Esophagus muscularis mucosa (tissue), 4 donors: ENCODE measurements around the gene NSRP1. TPM values are rescaled to one million over a fixed set of nuclear protein-coding genes. Genes with fewer than 3 reads are reported as not detected.

Experiments used
- DNase-seq: peaks from one replicate; pipeline ENCODE4 v3.0.0-alpha.2; 2017; ENCODE audit errors: extremely low spot score
- H3K27ac ChIP-seq, 4 donors: fragments of 200-600 bp; sonication (generic); replicated peaks in 1 of 4; 1 replicate in 3 of 4; 2 replicates in 1 of 4; pipeline ENCODE4 v1.5.1; 2016 to 2019; ENCODE audit warnings: mild to moderate bottlenecking in 1 of 4
- H3K27me3 ChIP-seq, 4 donors: fragments of 200-600 bp; sonication (generic); one replicate each; pipeline versions ENCODE4 v1.5.1 to v1.6.0; 2016 to 2019
- H3K36me3 ChIP-seq, 4 donors: fragments of 200-600 bp; sonication (generic); one replicate each; pipeline ENCODE4 v1.5.1; 2016 to 2019
- H3K4me1 ChIP-seq, 4 donors: fragments of 200-600 bp; sonication (generic); one replicate each; pipeline ENCODE4 v1.5.1; 2016 to 2019
- H3K4me3 ChIP-seq, 4 donors: fragments of 200-600 bp; sonication (generic); 1 replicate in 2 of 4; 2 replicates in 2 of 4; pipeline ENCODE4 v1.5.1; 2016 to 2019; ENCODE audit warnings: mild to moderate bottlenecking in 4 of 4, moderate library complexity in 1 of 4
- H3K9me3 ChIP-seq, 4 donors: fragments of 200-600 bp; sonication (generic); 1 replicate in 3 of 4; 2 replicates in 1 of 4; pipeline ENCODE4 v1.5.1; 2016 to 2019
- EP300 ChIP-seq: sonication (generic); formaldehyde crosslinking; IDR thresholded peaks from one replicate; pipeline ENCODE4 v1.6.1; 2017; ENCODE audit warnings: antibody characterized with exemption
- POLR2A ChIP-seq: fragments of 450-650 bp; IDR thresholded peaks from one replicate; pipeline ENCODE4 v1.6.1; 2017; ENCODE audit warnings: antibody characterized with exemption, moderate library complexity, mild to moderate bottlenecking, low read depth
- POLR2AphosphoS5 ChIP-seq, 2 donors: sonication (generic); formaldehyde crosslinking; IDR thresholded peaks; one replicate each; pipeline ENCODE4 v1.6.1; 2017; ENCODE audit warnings: antibody characterized with exemption in 2 of 2
- WGBS: methylation state at CpG from one replicate; pipeline ENCODE4 v1.1.5; 2018; 5-methylcytosine and 5-hydroxymethylcytosine counted together
- intact Hi-C: fragments of 100-400 bp; cut with DNase I; formaldehyde crosslinking; loops from one replicate; pipeline ENCODE4 v1.15.1; 2023
- total RNA-seq, 4 donors: library from RNA; depleted of rRNA; stranded (reverse); fragments of >200 nt; gene quantifications; one replicate each; pipeline versions ENCODE4 v1.1.0 to v1.2.1, GENCODE V29; 2016
- TF ChIP-seq, protein P1 (sequence below), 3 experiments: fragments of 200-600 bp in 2 of 3; fragments of 450-650 bp in 1 of 3; sonication (generic) in 2 of 3; IDR thresholded peaks; one replicate each; pipeline ENCODE4 v1.5.1; 2017 to 2019; ENCODE audit warnings: antibody characterized with exemption in 3 of 3, mild to moderate bottlenecking in 2 of 3, moderate library complexity in 1 of 3

The NSRP1 gene
- total RNA-seq, 4 donors from 2014 or later: 20.0 to 38.6 (median 30.3) TPM

DNA sequence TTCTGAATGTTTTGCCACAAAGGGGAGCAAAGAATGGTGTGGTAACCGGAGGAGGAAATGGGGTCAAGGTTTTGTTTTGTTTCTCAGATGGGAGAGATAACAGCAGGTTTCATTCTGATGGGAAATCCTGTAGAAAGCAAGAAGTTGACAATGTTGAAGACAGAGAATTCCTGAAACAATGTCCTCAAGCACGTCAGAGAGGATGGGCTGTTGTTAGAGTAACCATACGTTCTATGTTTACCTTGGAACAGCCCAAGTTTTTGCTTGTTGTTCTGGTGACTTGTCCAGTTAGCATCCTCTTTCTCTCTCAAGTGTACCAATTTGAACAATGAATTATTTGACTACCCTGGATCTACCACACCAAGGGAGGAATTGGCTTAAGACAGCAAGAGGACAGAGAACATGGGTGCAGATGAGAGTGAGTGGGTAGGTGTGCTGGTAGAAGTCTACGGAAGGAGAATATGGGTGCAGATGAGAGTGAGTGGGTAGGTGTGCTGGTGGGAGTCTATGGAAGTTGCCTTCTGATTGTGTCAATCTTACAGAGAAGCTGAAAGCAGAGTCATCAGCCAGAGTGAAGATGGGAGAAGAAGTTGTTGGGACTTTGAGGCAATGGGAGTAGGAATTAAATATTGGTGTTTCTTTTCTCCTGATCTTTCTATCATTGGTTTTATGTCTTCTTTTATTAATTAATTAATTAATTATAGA, 14.8 kb upstream of the NSRP1 start:
- 59% methylated on average over 4 of the region's 4 CpGs for WGBS
- peaks cover 4 to 9% (median 6%) of the 10 kb centered on the region in 4 donors for H3K4me1 ChIP-seq
- no peaks in the 10 kb centered on the region for H3K36me3 ChIP-seq
- TF ChIP-seq, protein P1, sequence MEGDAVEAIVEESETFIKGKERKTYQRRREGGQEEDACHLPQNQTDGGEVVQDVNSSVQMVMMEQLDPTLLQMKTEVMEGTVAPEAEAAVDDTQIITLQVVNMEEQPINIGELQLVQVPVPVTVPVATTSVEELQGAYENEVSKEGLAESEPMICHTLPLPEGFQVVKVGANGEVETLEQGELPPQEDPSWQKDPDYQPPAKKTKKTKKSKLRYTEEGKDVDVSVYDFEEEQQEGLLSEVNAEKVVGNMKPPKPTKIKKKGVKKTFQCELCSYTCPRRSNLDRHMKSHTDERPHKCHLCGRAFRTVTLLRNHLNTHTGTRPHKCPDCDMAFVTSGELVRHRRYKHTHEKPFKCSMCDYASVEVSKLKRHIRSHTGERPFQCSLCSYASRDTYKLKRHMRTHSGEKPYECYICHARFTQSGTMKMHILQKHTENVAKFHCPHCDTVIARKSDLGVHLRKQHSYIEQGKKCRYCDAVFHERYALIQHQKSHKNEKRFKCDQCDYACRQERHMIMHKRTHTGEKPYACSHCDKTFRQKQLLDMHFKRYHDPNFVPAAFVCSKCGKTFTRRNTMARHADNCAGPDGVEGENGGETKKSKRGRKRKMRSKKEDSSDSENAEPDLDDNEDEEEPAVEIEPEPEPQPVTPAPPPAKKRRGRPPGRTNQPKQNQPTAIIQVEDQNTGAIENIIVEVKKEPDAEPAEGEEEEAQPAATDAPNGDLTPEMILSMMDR (IDR thresholded peaks at IDR 0.05): no peak
- TF ChIP-seq POLR2A (no peak), EP300 (no peak), POLR2AphosphoS5 (IDR thresholded peaks at IDR 0.05) (no peak)
- no peaks in the 10 kb centered on the region for H3K27me3 ChIP-seq
- no peak for DNase-seq
- no peaks in the 10 kb centered on the region for H3K9me3 ChIP-seq
- no peak overlapping the region for H3K27ac ChIP-seq
- intact Hi-C loops: loop anchor here (5.0 kb wide), 1 partner anchor 135 kb away; the partner anchor contains the start of gene SLC6A4
- no peak overlapping the region for H3K4me3 ChIP-seq

DNA sequence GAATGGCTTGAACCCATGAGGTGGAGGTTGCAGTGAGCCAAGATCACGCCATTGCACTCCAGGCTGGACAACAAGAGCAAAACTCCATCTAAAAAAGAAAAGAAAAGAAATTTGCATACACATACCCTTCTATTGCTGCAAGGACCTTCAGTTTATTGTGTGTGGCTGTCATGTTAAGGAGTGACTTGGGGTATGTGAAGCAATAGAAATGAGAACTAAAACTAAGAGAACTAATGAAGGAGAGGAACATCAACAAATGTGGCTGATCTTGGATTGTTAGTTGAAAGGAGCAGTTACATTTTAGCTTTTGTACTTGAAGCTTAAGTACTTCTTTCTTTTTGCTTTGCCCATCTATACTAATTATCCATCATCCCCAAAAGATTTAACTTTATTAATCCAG, 12.7 kb upstream of the NSRP1 start:
- TF ChIP-seq EP300 (no peak), POLR2AphosphoS5 (IDR thresholded peaks at IDR 0.05) (no peak), POLR2A (no peak)
- TF ChIP-seq, protein P1 (IDR thresholded peaks at IDR 0.05): no peak
- H3K36me3 ChIP-seq: no peaks in the 10 kb centered on the region
- H3K9me3 ChIP-seq: no peaks in the 10 kb centered on the region
- intact Hi-C loops: loop anchor here (5.0 kb wide), 1 partner anchor 133 kb away; the partner anchor contains the start of gene SLC6A4
- 82% methylated on average over 1 of the region's 1 CpG for WGBS
- DNase-seq: no peak
- H3K4me1 ChIP-seq: peaks cover 4 to 9% (median 6%) of the 10 kb centered on the region in 4 donors
- no peaks in the 10 kb centered on the region for H3K27me3 ChIP-seq
- H3K4me3 ChIP-seq: no peak overlapping the region
- H3K27ac ChIP-seq: no peak overlapping the region

DNA sequence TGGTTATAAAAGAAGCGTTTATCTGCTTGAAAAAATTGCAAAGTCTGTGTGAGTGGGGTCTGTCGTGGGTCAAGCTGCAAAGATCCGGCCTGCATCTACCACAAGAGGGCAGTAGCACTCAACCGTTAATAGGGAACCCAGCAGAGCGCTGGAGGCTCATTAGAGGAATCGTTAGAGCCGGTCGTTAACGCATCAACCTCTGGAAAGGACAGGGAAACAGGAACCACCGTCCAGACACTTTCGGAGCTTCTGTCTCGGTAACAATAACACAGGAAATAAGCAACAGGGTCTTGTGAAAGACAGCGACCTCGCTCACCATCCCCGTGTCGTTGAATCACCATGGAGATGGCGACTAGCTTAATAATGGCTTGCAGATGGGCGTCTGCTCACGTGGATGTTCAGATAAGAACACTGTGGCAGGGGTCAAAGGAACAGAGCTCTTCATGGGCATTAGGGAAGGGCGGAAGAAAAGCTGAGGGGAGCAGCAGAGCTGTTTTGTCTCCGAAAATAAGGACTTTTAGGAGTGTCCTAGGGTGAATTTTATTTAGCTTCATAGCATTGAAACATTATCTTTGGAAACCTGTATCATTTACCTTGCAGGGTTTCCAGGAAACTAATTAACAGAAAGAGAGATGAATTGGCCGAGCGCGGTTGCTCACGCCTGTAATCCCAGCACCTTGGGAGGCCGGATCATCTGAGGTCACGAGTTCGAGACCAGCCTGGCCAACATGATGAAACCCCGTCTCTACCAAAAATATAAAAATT, 11.9 kb upstream of the NSRP1 start:
- WGBS: 25% methylated on average over 29 of the region's 29 CpGs
- DNase-seq: peak; percentile 93
- H3K36me3 ChIP-seq: no peaks in the 10 kb centered on the region
- H3K4me3 ChIP-seq: peak overlapping the region; percentile 40 to 51 (median 42)
- H3K9me3 ChIP-seq: no peaks in the 10 kb centered on the region
- TF ChIP-seq POLR2AphosphoS5 (IDR thresholded peaks at IDR 0.05) (peak in 1 of 2 donors; percentile 46), EP300 (no peak), POLR2A (no peak)
- TF ChIP-seq, protein P1 (IDR thresholded peaks at IDR 0.05): peak; percentile 84 to 90 (median 86)
- intact Hi-C loops: loop anchor here (5.0 kb wide), 1 partner anchor 133 kb away; the partner anchor contains the start of gene SLC6A4
- peaks cover 4 to 9% (median 6%) of the 10 kb centered on the region in 4 donors for H3K4me1 ChIP-seq
- H3K27me3 ChIP-seq: no peaks in the 10 kb centered on the region
- H3K27ac ChIP-seq: peak overlapping the region in 3 of 4 donors; percentile 12 to 39 (median 16)

DNA sequence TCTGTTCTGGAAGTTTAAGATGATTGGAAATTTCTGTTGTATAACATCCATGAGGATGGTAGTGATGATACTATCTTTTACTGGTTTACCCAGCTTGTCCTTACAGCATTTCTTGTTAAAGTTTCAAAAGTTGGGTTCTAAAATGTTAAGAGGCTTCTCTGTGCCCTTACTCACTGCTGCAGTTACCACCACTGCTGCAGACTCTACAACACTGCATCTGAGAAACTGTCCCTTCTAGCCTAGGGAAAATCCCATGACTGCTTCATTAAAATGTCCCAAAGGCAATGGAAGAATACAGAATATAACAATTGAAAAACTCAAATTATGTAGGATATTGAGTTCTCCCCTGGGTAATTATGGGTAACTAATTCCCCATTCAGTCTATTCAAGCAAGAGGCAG, 3.8 kb upstream of the NSRP1 start:
- no peak overlapping the region for H3K4me3 ChIP-seq
- H3K4me1 ChIP-seq: peaks cover 4 to 10% (median 6%) of the 10 kb centered on the region in 4 donors
- H3K36me3 ChIP-seq: no peaks in the 10 kb centered on the region
- H3K27me3 ChIP-seq: no peaks in the 10 kb centered on the region
- TF ChIP-seq EP300: no peak
- no peak for TF ChIP-seq POLR2AphosphoS5 (IDR thresholded peaks at IDR 0.05)
- TF ChIP-seq, protein P1 (IDR thresholded peaks at IDR 0.05): no peak
- no peak for TF ChIP-seq POLR2A
- DNase-seq: no peak
- intact Hi-C loops: no loop called here
- no peak overlapping the region for H3K27ac ChIP-seq
- no peaks in the 10 kb centered on the region for H3K9me3 ChIP-seq
